HEK293 (cell line): ENCODE measurements around the gene CCDC86.

Experiments
- ATF2 ChIP-seq: fragments of 450-650 bp; formaldehyde crosslinking; IDR thresholded peaks from 2 replicates; pipeline ENCODE4 v1.5.1; 2016; ENCODE audit warnings: missing biosample characterization, missing genetic modification characterization, low read depth
- CTCF ChIP-seq: fragments of 450-650 bp; formaldehyde crosslinking; IDR thresholded peaks from 2 replicates; pipeline ENCODE4 v1.5.1; 2016; ENCODE audit warnings: missing biosample characterization, missing genetic modification characterization
- SCRT2 ChIP-seq: fragments of 450-650 bp; formaldehyde crosslinking; IDR thresholded peaks from 2 replicates; pipeline ENCODE4 v1.5.1; 2016; ENCODE audit warnings: missing biosample characterization, missing genetic modification characterization
- ZBTB21 ChIP-seq: fragments of 450-650 bp; formaldehyde crosslinking; IDR thresholded peaks from 2 replicates; pipeline ENCODE4 v1.5.1; 2017; ENCODE audit warnings: missing biosample characterization, missing genetic modification characterization
- ZBTB48 ChIP-seq: fragments of 450-650 bp; formaldehyde crosslinking; IDR thresholded peaks from 2 replicates; pipeline ENCODE4 v1.5.1; 2016; ENCODE audit warnings: missing biosample characterization, missing genetic modification characterization
- ZFP41 ChIP-seq: fragments of 450-650 bp; formaldehyde crosslinking; IDR thresholded peaks from 2 replicates; pipeline ENCODE4 v1.5.1; 2016; ENCODE audit warnings: missing biosample characterization, missing genetic modification characterization, borderline replicate concordance
- ZNF10 ChIP-seq: fragments of 450-650 bp; formaldehyde crosslinking; IDR thresholded peaks from 2 replicates; pipeline ENCODE4 v1.5.1; 2017; ENCODE audit warnings: missing biosample characterization, missing genetic modification characterization
- ZNF138 ChIP-seq: fragments of 450-650 bp; formaldehyde crosslinking; IDR thresholded peaks from 2 replicates; pipeline ENCODE4 v1.5.1; 2016; ENCODE audit warnings: missing biosample characterization, missing genetic modification characterization, borderline replicate concordance
- ZNF239 ChIP-seq: fragments of 450-650 bp; formaldehyde crosslinking; IDR thresholded peaks from 2 replicates; pipeline ENCODE4 v1.5.1; 2016; ENCODE audit warnings: missing biosample characterization, missing genetic modification characterization
- ZNF24 ChIP-seq: fragments of 450-650 bp; formaldehyde crosslinking; IDR thresholded peaks from 2 replicates; pipeline ENCODE4 v1.5.1; 2016; ENCODE audit warnings: missing biosample characterization, missing genetic modification characterization

GRCh38 chr11:60879971-60880588 is 38.2 kb downstream of the CCDC86 start:
- TF ChIP-seq ATF2: no peak
- no peak for TF ChIP-seq ZNF138
- TF ChIP-seq ZBTB48 (tag by site-specific recombination): no peak
- TF ChIP-seq CTCF (tag by site-specific recombination): no peak
- TF ChIP-seq SCRT2 (tag by site-specific recombination): no peak
- no peak for TF ChIP-seq ZBTB21
- TF ChIP-seq ZNF24: no peak
- no peak for TF ChIP-seq ZFP41
- no peak for TF ChIP-seq ZNF239 (tag by site-specific recombination)
- no peak for TF ChIP-seq ZNF10 (tag by site-specific recombination)
